GM10266 (cell line): ENCODE results near the gene SMAD3.

Experiments used
- DNase-seq: peaks from one replicate; pipeline ENCODE4 v3.0.0; 2012; ENCODE audit errors: extremely low spot score
- TF ChIP-seq, protein P1 (sequence below): IDR thresholded peaks from 2 replicates; pipeline ENCODE4 v1.5.1; 2012; ENCODE audit warnings: mild to moderate bottlenecking, low read depth; ENCODE audit not compliant: control insufficient read depth, insufficient read depth; ENCODE audit errors: missing control alignments

Gene SMAD3

DNA sequence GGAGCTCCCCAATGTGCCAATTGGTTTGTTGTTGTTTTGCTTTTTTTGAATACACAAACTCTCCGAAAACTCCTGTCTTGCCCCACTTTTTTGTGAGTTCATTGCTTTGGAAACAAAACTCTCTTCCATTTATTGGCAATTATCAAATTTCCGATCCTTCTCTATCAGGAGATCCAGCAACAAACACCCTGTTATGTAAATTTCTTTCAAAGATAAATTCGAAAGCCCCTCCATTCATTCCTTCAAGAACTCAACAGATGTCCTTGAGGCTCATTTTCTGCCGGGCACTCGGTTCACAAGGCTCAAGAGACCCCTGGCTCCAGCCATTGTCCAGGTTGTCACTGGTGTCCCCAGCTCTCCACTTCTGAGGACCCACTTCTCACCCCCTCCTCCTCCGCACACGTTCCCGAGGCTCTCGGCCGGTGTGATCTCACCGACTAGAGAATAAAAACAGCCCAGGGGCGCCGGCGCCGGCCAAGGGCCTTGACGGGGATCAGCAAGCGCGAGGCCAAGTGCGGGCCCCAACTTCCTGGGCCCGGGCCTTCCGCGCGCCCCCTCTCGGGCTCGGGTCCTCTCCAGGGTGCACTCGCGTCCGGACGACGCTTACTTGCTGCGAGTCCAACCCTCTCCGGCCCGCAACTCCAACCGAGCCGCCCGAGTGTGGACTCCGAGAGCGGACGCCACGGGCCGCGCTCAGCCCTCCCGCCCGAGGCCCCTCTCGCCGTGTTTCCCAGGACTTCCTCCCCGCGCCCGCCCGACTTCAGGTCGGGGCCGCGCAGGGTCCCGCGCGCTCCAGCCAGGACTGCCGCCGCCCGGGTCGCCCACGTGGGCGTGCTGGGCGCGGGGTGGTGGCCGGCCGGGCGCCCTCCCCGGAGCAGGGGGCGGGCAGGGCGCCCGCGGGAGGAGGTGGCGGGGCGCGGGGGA lies 533 bp upstream of the SMAD3 start:
- TF ChIP-seq, protein P1, sequence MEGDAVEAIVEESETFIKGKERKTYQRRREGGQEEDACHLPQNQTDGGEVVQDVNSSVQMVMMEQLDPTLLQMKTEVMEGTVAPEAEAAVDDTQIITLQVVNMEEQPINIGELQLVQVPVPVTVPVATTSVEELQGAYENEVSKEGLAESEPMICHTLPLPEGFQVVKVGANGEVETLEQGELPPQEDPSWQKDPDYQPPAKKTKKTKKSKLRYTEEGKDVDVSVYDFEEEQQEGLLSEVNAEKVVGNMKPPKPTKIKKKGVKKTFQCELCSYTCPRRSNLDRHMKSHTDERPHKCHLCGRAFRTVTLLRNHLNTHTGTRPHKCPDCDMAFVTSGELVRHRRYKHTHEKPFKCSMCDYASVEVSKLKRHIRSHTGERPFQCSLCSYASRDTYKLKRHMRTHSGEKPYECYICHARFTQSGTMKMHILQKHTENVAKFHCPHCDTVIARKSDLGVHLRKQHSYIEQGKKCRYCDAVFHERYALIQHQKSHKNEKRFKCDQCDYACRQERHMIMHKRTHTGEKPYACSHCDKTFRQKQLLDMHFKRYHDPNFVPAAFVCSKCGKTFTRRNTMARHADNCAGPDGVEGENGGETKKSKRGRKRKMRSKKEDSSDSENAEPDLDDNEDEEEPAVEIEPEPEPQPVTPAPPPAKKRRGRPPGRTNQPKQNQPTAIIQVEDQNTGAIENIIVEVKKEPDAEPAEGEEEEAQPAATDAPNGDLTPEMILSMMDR, result peak; percentile 30
- DNase-seq, result peak; percentile 56

DNA sequence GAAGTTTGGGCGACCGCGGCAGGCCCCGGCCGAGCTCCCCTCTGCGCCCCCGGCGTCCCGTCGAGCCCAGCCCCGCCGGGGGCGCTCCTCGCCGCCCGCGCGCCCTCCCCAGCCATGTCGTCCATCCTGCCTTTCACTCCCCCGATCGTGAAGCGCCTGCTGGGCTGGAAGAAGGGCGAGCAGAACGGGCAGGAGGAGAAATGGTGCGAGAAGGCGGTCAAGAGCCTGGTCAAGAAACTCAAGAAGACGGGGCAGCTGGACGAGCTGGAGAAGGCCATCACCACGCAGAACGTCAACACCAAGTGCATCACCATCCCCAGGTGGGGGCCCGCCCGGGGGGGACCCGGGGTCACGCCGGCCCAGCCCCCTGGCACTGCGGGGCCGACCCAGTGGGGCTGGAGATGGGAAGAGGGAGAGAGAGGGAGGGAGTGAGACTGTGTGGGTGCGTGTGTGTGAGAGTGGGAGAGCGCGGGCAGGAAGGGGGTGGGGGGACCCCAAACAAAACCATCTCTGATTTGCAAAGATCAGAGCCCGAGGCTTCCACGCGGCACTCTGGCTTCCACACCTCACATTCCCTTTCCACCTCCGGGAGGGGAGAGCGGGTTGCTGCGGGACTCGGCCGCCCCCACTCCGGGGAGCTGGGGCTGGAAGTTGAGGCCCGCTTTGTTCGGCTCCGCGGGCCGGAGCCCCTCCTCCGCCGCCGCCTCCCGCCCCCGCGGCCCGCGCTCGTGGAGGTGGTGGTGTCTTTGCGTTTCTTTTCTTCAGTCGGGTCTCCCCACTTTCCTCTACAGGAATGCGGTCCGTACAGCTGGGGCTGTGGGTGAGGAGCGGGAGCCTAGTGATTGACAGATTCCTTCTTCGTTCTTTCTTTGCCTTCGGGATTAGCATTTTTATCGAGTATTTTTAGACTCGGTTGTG lies 898 bp downstream of the SMAD3 start:
- TF ChIP-seq, protein P1, result peak; percentile 8
- peak; percentile 61 for DNase-seq

DNA sequence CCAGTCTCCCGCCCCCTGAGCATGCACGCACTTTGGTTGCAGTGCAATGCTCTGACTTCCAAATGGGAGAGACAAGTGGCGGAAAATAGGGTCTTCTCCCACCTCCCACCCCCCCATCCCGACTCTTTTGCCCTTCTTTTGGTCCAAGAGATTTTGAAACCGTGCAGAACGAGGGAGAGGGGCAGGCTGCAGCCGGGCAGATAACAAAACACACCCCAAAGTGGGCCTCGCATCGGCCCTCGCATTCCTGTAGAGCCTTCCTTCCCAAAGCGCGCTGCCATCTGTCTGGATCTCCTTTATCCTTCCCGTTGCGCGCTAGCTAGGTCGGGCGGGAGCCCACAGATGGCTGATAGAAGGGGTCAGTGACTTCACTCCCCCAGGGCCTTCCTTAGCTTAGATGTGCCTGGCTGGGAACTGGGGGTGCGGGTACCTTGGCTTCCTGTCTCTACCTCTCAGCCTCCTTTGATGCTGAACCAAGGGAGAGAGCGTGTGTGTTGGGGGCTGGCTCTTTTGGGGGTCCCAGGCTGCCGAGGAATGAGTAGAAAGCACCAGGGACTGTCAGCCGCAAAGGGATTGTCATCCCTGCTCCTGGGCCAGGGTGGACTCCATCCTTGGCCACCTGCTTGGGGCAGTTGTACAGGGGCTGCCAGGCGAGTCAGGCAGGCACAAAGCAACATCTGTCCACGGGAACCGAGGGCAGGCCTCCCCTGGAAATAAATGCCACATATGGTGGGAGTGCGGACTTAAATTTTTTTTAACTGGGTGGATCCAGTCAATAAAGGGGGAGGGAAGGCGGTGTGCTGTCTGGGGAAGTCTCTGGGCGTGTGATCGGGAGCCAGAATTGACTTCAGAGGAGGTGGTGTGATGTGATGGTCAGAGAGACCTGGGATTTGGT lies 1.8 kb downstream of the SMAD3 start:
- TF ChIP-seq, protein P1, result no peak
- DNase-seq, result no peak

DNA sequence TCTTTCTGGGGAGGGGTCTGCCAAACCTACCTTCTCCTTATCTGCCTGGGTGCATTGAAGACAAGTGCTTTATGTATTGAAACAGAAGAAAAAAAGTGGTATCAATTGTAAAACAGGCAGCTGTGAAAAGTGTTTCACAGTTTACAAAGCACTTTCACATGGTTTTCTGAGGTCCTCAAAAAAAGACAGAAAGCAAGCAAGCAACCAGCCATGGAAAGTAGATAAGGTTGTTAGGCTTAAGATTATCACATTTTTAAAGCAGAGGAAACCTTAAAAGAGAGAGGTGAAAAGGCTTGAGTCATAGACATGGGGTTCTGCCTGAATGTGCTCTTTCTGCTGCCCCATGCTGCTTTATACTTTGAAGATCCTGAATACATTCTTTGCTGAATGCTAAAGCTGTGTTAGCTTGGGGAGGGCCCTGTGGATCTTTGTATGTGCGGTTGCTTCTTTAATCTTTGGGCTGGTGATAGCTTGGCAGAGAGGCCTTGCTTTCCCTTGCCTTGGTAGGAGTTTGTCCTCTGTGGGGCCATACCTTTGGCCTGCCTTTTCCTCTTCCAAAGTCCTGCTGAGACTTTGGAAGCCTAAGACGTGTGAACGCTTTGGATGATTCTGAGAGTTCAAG lies 2.6 kb downstream of the SMAD3 start:
- TF ChIP-seq, protein P1, result no peak
- DNase-seq, result peak; percentile 53

DNA sequence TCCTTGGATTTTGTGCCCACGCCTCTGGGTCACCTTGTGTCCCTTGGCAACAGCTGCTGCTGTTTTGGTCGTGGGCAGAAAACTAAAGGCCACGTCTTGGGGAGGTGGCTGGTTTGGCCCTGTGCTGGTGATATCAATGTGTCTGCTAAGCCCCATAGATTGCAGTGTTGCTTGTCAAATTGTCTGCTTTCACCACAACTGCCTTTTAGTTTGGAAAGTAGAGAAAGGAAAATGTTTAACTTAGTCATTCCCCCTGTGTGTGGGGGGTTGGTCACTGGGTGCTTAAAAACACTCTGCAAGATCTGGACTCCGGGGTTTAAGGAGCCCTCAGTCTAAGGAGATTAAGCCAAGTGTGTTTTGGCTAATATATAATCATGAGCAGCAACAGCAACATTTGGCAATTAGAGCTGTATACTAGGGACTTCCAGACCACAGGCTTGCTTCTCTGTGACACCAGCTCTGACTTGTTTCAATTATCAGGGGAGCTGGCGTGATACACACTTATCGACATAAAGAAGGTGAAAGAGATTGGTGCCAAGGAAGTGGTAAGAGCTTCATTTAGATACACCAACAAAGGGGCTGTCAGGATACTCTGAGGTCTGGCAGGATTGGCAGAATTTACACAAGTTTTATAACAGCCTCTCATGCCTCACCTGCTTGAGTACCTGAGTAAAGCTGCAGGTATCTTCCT lies 3.5 kb downstream of the SMAD3 start:
- TF ChIP-seq, protein P1, result no peak
- no peak for DNase-seq

DNA sequence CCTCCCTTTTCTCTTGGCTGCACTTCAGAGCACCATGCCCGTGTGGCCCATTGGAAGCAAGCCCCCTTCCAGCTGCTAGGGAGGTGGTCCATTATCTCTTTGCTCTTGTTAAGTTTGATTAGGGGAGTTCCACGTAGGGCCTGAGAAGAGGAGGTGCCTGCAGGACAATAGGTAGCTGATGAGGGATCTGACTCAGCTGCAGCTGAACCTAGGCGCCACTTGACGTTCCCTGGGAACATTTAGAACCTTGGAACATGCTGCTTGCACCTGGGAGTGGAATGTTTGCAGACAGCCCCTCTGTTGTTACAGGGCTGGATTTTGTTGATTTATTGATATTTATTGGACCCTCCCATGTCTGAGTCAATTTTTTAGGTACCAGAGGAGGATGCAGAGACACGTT lies 4.7 kb downstream of the SMAD3 start:
- no peak for DNase-seq
- TF ChIP-seq, protein P1, result no peak
